Liver (tissue), 9 donors: ENCODE results near the gene RSPH6A. TPM values are rescaled to one million over a fixed set of nuclear protein-coding genes. Genes with fewer than 3 reads are reported as not detected.
A peak's percentile ranks its signal among the peaks of the same experiment; 100 is the strongest.

Source experiments
- DNase-seq: peaks from one replicate; pipeline ENCODE4 v3.0.0-alpha.2; 2017; ENCODE audit warnings: low spot score
- H3K27ac ChIP-seq, 2 donors: one replicate each; pipeline ENCODE4 v1.7.0; 2013; ENCODE audit warnings: inconsistent platforms in 2 of 2, low read length in 2 of 2, control low read depth in 1 of 2, low read depth in 1 of 2, mild to moderate bottlenecking in 1 of 2
- H3K27me3 ChIP-seq, 4 donors: one replicate each; pipeline versions ENCODE4 v1.6.1 to v1.7.0; 2013; ENCODE audit warnings: low read length in 3 of 4, inconsistent platforms in 1 of 4, mild to moderate bottlenecking in 1 of 4, moderate library complexity in 1 of 4; ENCODE audit not compliant: control insufficient read depth in 4 of 4, insufficient read depth in 4 of 4
- H3K36me3 ChIP-seq, 4 donors: one replicate each; pipeline versions ENCODE4 v1.6.1 to v1.7.0; 2013; ENCODE audit warnings: low read length in 3 of 4, mild to moderate bottlenecking in 3 of 4, low read depth in 1 of 4, moderate library complexity in 1 of 4; ENCODE audit not compliant: control insufficient read depth in 4 of 4, insufficient read depth in 3 of 4
- H3K4me1 ChIP-seq, 4 donors: one replicate each; pipeline versions ENCODE4 v1.6.1 to v1.7.0; 2013; ENCODE audit warnings: low read length in 3 of 4, mild to moderate bottlenecking in 3 of 4, moderate library complexity in 1 of 4; ENCODE audit not compliant: control insufficient read depth in 4 of 4, insufficient read depth in 4 of 4
- H3K4me3 ChIP-seq, 3 donors: one replicate each; pipeline versions ENCODE4 v1.6.1 to v1.7.0; 2013; ENCODE audit warnings: low read length in 3 of 3, control low read depth in 1 of 3, low read depth in 1 of 3, mild to moderate bottlenecking in 1 of 3
- H3K9ac ChIP-seq, 2 donors: one replicate each; pipeline ENCODE4 v1.7.0; 2013; ENCODE audit warnings: low read length in 2 of 2, mild to moderate bottlenecking in 2 of 2, moderate library complexity in 2 of 2, control low read depth in 1 of 2, low read depth in 1 of 2
- H3K9me3 ChIP-seq, 4 donors: one replicate each; pipeline versions ENCODE4 v1.6.1 to v1.7.0; 2013; ENCODE audit warnings: low read length in 3 of 4; ENCODE audit not compliant: control insufficient read depth in 4 of 4
- CTCF ChIP-seq: fragments of 150-350 bp; IDR thresholded peaks from 2 replicates; pipeline ENCODE4 v1.5.1; 2017; ENCODE audit warnings: improper control_type of control experiment, low read depth, low read length; ENCODE audit not compliant: missing input control
- EGR1 ChIP-seq, 2 donors: IDR thresholded peaks; 2 replicates each; pipeline ENCODE4 v1.6.1; 2016 to 2018; ENCODE audit warnings: antibody characterized with exemption in 2 of 2, low read depth in 2 of 2
- FOXA1 ChIP-seq: IDR thresholded peaks from 2 replicates; pipeline ENCODE4 v1.6.1; 2016; ENCODE audit warnings: antibody characterized with exemption
- GABPA ChIP-seq, 2 donors: IDR thresholded peaks in 1 of 2; conservative IDR thresholded peaks in 1 of 2; 2 replicates each; pipeline ENCODE4 v1.6.1; 2016; ENCODE audit warnings: antibody characterized with exemption in 2 of 2, mild to moderate bottlenecking in 1 of 2, moderate library complexity in 1 of 2
- HNF4G ChIP-seq: IDR thresholded peaks from 2 replicates; pipeline ENCODE4 v1.6.1; 2016; ENCODE audit warnings: antibody characterized with exemption
- JUND ChIP-seq, 2 donors: IDR thresholded peaks; 2 replicates each; pipeline ENCODE4 v1.6.1; 2016; ENCODE audit warnings: antibody characterized with exemption in 2 of 2
- MAX ChIP-seq: IDR thresholded peaks from 2 replicates; pipeline ENCODE4 v1.6.1; 2016; ENCODE audit warnings: antibody characterized with exemption
- RAD21 ChIP-seq, 2 donors: IDR thresholded peaks; 2 replicates each; pipeline ENCODE4 v1.6.1; 2016; ENCODE audit warnings: antibody characterized with exemption in 2 of 2, mild to moderate bottlenecking in 2 of 2
- REST ChIP-seq: IDR thresholded peaks from 2 replicates; pipeline ENCODE4 v1.6.1; 2016; ENCODE audit warnings: antibody characterized with exemption, mild to moderate bottlenecking
- RXRA ChIP-seq, 2 donors: IDR thresholded peaks; 2 replicates each; pipeline ENCODE4 v1.6.1; 2017 to 2018; ENCODE audit warnings: antibody characterized with exemption in 2 of 2, mild to moderate bottlenecking in 1 of 2
- SP1 ChIP-seq: IDR thresholded peaks from 2 replicates; pipeline ENCODE4 v1.6.1; 2018; ENCODE audit warnings: antibody characterized with exemption, mild to moderate bottlenecking
- TAF1 ChIP-seq: conservative IDR thresholded peaks from 2 replicates; pipeline ENCODE4 v1.6.1; 2016; ENCODE audit warnings: antibody characterized with exemption, mild to moderate bottlenecking
- YY1 ChIP-seq: IDR thresholded peaks from 2 replicates; pipeline ENCODE4 v1.6.1; 2016; ENCODE audit warnings: antibody characterized with exemption, mild to moderate bottlenecking
- WGBS: extraction: QIAGEN DNeasy Blood & Tissue Kit; methylation state at CpG from one replicate; pipeline ENCODE4 v1.1.7; 2013; 5-methylcytosine and 5-hydroxymethylcytosine counted together
- polyA plus RNA-seq, 2 donors: library from polyadenylated mRNA; stranded (reverse) in 1 of 2; unstranded in 1 of 2; fragments of 200-250 nt in 1 of 2; fragments of >200 nt in 1 of 2; fragmentation: Nextera tagmentation in 1 of 2; extraction: Ambion mirVana in 1 of 2; gene quantifications; one replicate each; pipeline versions ENCODE4 v1.2.1 to v1.2.3, GENCODE V29; 2013 to 2015
- total RNA-seq, 2 donors: library from RNA; depleted of rRNA; stranded (reverse); fragments of >200 nt; gene quantifications; one replicate each; pipeline ENCODE4 v1.2.3, GENCODE V29; 2014
- donor health status: healthy.
- donor health status: healthy.
- donor health status: healthy.
- donor health status: healthy.
- donor health status: healthy.

RSPH6A gene
- total and polyA plus RNA-seq, 4 donors, result 0.08 TPM; not detected in 3

- H3K9ac ChIP-seq, result no peak overlapping the region
- DNase-seq, result no peak
- H3K27ac ChIP-seq, result no peak overlapping the region
- no peak overlapping the region for H3K4me3 ChIP-seq
- H3K27me3 ChIP-seq, result no peaks in the 10 kb centered on the region
- TF ChIP-seq SP1 (no peak), REST (no peak), JUND (IDR thresholded peaks at IDR 0.05) (no peak), GABPA (IDR thresholded peaks at IDR 0.05 in 1 of 2, conservative IDR thresholded peaks at IDR 0.05 in 1 of 2) (no peak)
- H3K9me3 ChIP-seq, result no peaks in the 10 kb centered on the region
- H3K4me1 ChIP-seq, result peaks cover 3 to 17% (median 8%) of the 10 kb centered on the region in 4 donors
- 52% methylated on average over 13 of the region's 13 CpGs for WGBS
- peaks cover 0 to 2% (median 0%) of the 10 kb centered on the region in 4 donors for H3K36me3 ChIP-seq
Observed at GRCh38 chr19:45780448-45781213, 34.5 kb downstream of the RSPH6A start.

GRCh38 chr19:45780146-45780447 lies 35.0 kb downstream of the RSPH6A start:
- H3K4me3 ChIP-seq, result no peak overlapping the region
- 47% methylated on average over 4 of the region's 4 CpGs for WGBS

GRCh38 chr19:45779231-45780145 lies 35.6 kb downstream of the RSPH6A start:
- peak; percentile 97 for DNase-seq
- Histone ChIP-seq H3K27ac (no peak overlapping the region), H3K27me3 (no peaks in the 10 kb centered on the region), H3K9ac (no peak overlapping the region), H3K9me3 (no peaks in the 10 kb centered on the region), H3K36me3 (no peaks in the 10 kb centered on the region), H3K4me1 (peaks cover 3 to 24% (median 8%) of the 10 kb centered on the region in 4 donors), H3K4me3 (no peak overlapping the region)
- TF ChIP-seq GABPA (IDR thresholded peaks at IDR 0.05 in 1 of 2, conservative IDR thresholded peaks at IDR 0.05 in 1 of 2), result no peak
- TF ChIP-seq HNF4G, result no peak
- TF ChIP-seq YY1, result no peak
- no peak for TF ChIP-seq MAX
- TF ChIP-seq CTCF, result peak; percentile 40
- peak in 1 of 2 donors; percentile 72 for TF ChIP-seq RAD21 (IDR thresholded peaks at IDR 0.05)
- peak; percentile 30 for TF ChIP-seq SP1
- no peak for TF ChIP-seq RXRA (IDR thresholded peaks at IDR 0.05)
- no peak for TF ChIP-seq FOXA1
- TF ChIP-seq TAF1, result no peak
- whole genome bisulfite sequencing, result 12% methylated on average over 48 of the region's 48 CpGs

More at GRCh38 chr19:45780146-45780447, 35.0 kb downstream of the RSPH6A start:
- Histone ChIP-seq H3K36me3 (no peaks in the 10 kb centered on the region), H3K27ac (no peak overlapping the region), H3K27me3 (no peaks in the 10 kb centered on the region), H3K9me3 (no peaks in the 10 kb centered on the region), H3K9ac (no peak overlapping the region), H3K4me1 (peaks cover 3 to 18% (median 8%) of the 10 kb centered on the region in 4 donors)
- no peak for TF ChIP-seq RAD21 (IDR thresholded peaks at IDR 0.05)
- no peak for TF ChIP-seq EGR1 (IDR thresholded peaks at IDR 0.05; ENCODE audit: low read depth in 2 of 2)
- no peak for DNase-seq
